HL-60 (cell line): Measurements from ENCODE around the gene DGKH.
"Not testable (repeated sequence)": the region's sequence is repeated elsewhere in the genome, so short reads cannot be mapped to it uniquely, and the experiment has no call there.

Source experiments
- DNase-seq, 2 experiments: peaks; one replicate each; pipeline ENCODE4 v3.0.0-alpha.2; 2010 to 2020; ENCODE audit warnings: low read depth in 1 of 2, low spot score in 1 of 2
- H3K27ac ChIP-seq: fragments of 250-450 bp; sonication (Bioruptor Pico); replicated peaks from 2 replicates; pipeline ENCODE4 v1.5.1; 2020; ENCODE audit warnings: mild to moderate bottlenecking, moderate library complexity
- H3K27me3 ChIP-seq: fragments of 250-450 bp; sonication (Bioruptor Pico); 2 replicates; pipeline ENCODE4 v1.5.1; 2021; ENCODE audit warnings: mild to moderate bottlenecking, moderate library complexity; ENCODE audit not compliant: insufficient read depth, poor library complexity, severe bottlenecking
- H3K4me3 ChIP-seq: replicated peaks from 2 replicates; pipeline ENCODE4 v1.5.1; 2011; ENCODE audit warnings: mild to moderate bottlenecking, control low read depth, low read length; ENCODE audit not compliant: insufficient read depth
- CTCF ChIP-seq: IDR thresholded peaks from one replicate; pipeline ENCODE4 v1.5.1; 2011; ENCODE audit warnings: low read length, control low read depth, inconsistent platforms; ENCODE audit not compliant: insufficient read depth
- GABPA ChIP-seq: IDR thresholded peaks from 2 replicates; pipeline ENCODE4 v1.6.1; 2012; ENCODE audit warnings: low read depth
- POLR2AphosphoS5 ChIP-seq: IDR thresholded peaks from 2 replicates; pipeline ENCODE4 v1.6.1; 2012; ENCODE audit warnings: low read depth
- SPI1 ChIP-seq: IDR thresholded peaks from 2 replicates; pipeline ENCODE4 v1.6.1; 2012; ENCODE audit warnings: low read depth, mild to moderate bottlenecking, borderline replicate concordance
- TF ChIP-seq, protein P1 (sequence below): IDR thresholded peaks from 2 replicates; pipeline ENCODE4 v1.6.1; 2012; ENCODE audit warnings: low read depth; ENCODE audit not compliant: insufficient replicate concordance

DGKH gene

DNA sequence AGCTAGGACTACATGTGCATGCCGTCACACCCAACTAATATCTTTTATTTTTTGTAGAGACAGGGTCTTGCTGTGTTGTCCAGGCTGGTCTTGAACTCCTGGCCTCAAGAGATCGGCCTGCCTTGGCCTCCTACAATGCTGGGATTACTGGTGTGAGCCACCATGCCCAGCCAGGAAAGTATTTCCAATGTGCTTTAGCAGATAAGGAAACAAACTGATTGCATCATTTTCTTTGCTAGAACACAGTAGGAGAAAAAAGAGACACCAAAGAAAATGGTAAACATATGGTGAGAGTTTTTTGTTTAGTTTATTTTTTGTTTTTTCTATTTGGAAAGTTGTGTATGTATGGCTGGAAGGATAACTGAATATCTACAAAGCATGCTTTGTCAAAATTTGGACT is 176.6 kb downstream of the DGKH start:
- Histone ChIP-seq H3K4me3 (no peak overlapping the region), H3K27me3 (no peaks in the 10 kb centered on the region), H3K27ac (no peak overlapping the region)
- no peak for DNase-seq
- TF ChIP-seq SPI1 (no peak), POLR2AphosphoS5 (no peak), GABPA (no peak), CTCF (no peak)
- TF ChIP-seq, protein P1, sequence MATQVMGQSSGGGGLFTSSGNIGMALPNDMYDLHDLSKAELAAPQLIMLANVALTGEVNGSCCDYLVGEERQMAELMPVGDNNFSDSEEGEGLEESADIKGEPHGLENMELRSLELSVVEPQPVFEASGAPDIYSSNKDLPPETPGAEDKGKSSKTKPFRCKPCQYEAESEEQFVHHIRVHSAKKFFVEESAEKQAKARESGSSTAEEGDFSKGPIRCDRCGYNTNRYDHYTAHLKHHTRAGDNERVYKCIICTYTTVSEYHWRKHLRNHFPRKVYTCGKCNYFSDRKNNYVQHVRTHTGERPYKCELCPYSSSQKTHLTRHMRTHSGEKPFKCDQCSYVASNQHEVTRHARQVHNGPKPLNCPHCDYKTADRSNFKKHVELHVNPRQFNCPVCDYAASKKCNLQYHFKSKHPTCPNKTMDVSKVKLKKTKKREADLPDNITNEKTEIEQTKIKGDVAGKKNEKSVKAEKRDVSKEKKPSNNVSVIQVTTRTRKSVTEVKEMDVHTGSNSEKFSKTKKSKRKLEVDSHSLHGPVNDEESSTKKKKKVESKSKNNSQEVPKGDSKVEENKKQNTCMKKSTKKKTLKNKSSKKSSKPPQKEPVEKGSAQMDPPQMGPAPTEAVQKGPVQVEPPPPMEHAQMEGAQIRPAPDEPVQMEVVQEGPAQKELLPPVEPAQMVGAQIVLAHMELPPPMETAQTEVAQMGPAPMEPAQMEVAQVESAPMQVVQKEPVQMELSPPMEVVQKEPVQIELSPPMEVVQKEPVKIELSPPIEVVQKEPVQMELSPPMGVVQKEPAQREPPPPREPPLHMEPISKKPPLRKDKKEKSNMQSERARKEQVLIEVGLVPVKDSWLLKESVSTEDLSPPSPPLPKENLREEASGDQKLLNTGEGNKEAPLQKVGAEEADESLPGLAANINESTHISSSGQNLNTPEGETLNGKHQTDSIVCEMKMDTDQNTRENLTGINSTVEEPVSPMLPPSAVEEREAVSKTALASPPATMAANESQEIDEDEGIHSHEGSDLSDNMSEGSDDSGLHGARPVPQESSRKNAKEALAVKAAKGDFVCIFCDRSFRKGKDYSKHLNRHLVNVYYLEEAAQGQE: no peak

DNA sequence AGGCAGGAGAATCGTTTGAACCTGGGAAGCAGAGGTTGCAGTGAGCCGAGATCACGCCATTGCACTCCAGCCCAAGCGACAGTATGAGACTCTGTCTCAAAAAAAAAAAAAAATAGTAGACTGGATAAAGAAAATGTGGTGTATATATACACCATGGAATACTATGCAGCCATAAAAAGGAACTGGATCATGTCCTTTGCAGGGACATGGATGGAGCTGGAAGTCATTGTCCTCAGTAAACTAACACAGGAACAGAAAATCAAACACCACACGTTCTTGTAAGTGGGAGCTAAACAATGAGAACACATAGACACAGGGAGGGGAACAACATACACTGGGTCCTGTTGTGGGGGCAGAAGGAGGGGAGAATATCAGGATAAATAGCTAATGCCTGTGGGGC is 178.3 kb downstream of the DGKH start:
- not testable (repeated sequence) for H3K27ac ChIP-seq, H3K27me3 ChIP-seq, H3K4me3 ChIP-seq, DNase-seq

DNA sequence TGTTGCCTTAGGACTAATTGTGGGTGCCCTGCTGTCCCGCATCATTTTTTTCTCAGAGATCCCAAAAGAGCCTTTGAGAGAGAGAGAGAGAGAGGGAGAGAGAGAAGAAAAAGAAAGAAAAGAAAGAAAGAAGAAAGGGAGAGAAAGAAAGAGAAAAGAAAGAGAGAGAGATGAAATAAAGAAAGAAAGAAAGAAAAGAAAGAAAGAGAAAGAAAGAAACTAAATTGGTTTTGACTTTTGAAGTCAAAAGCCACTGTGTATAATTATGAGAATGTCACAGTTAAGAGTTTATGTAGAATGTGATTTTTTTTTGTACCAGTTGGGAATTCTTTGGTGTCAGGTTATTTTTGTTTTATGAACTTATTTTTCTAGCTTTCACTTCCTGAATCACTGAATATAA is 180.1 kb downstream of the DGKH start:
- H3K4me3 ChIP-seq: no peak overlapping the region
- TF ChIP-seq CTCF (no peak), GABPA (no peak), POLR2AphosphoS5 (no peak), SPI1 (no peak)
- TF ChIP-seq, protein P1: no peak
- DNase-seq: no peak

GRCh38 chr13:42229287-42229686 is 180.8 kb downstream of the DGKH start:
- Histone ChIP-seq H3K27me3 (no peaks in the 10 kb centered on the region), H3K27ac (no peak overlapping the region), H3K4me3 (no peak overlapping the region)
- DNase-seq: no peak
- no peak for TF ChIP-seq SPI1
- no peak for TF ChIP-seq POLR2AphosphoS5
- no peak for TF ChIP-seq GABPA
- no peak for TF ChIP-seq CTCF
- TF ChIP-seq, protein P1: no peak

More for the DNA sequence above, 180.1 kb downstream of the DGKH start:
- Histone ChIP-seq H3K27ac (no peak overlapping the region), H3K27me3 (no peaks in the 10 kb centered on the region)
